MG63 (cell line): Measurements from ENCODE around the gene HKDC1. TPM values are rescaled to one million over a fixed set of nuclear protein-coding genes. Genes with fewer than 3 reads are reported as not detected.
"Not testable (repeated sequence)": the region's sequence is repeated elsewhere in the genome, so short reads cannot be mapped to it uniquely, and the experiment has no call there.

Experiments
- DNase-seq: peaks from one replicate; pipeline ENCODE4 v3.0.0-alpha.2; 2020
- H3K27me3 ChIP-seq: fragments of 250-450 bp; sonication (Bioruptor Pico); 2 replicates; pipeline ENCODE4 v1.5.1; 2020; ENCODE audit warnings: mild to moderate bottlenecking, moderate library complexity
- H3K36me3 ChIP-seq: fragments of 250-450 bp; sonication (Bioruptor Pico); 2 replicates; pipeline ENCODE4 v1.5.1; 2020; ENCODE audit warnings: mild to moderate bottlenecking, moderate library complexity
- H3K4me3 ChIP-seq: fragments of 250-450 bp; sonication (Bioruptor Pico); 2 replicates; pipeline ENCODE4 v1.5.1; 2020; ENCODE audit warnings: mild to moderate bottlenecking, moderate library complexity
- H3K9me3 ChIP-seq: fragments of 250-450 bp; sonication (Bioruptor Pico); 2 replicates; pipeline ENCODE4 v1.5.1; 2020; ENCODE audit warnings: mild to moderate bottlenecking, moderate library complexity
- total RNA-seq: library from RNA; depleted of rRNA; stranded (reverse); fragments of >200 nt; shearing (Covaris generic); gene quantifications from 2 replicates; pipeline ENCODE4 v1.2.3, GENCODE V29; 2014; ENCODE audit warnings: low replicate concordance; rRNA removed

Gene HKDC1
- total RNA-seq = 0.20 TPM in 1 of 2 replicates, not detected in the other

GRCh38 chr10:69220041-69220451 lies at the start of gene HKDC1:
HKDC1 (plus strand) TSS chr10:69220332; CDS start chr10:69220436, 104 bp downstream.
- no peak for DNase-seq
- H3K4me3 ChIP-seq = no peak within 1 kb of the TSS
- H3K9me3 ChIP-seq = no peaks in the 10 kb centered on the region
- no peaks in the 10 kb centered on the region for H3K36me3 ChIP-seq
- H3K27me3 ChIP-seq = no peaks in the 10 kb centered on the region

GRCh38 chr10:69172241-69172982 lies 47.7 kb upstream of the HKDC1 start:
- no peaks in the 10 kb centered on the region for H3K27me3 ChIP-seq
- H3K4me3 ChIP-seq = no peak overlapping the region
- peaks cover 19% of the 10 kb centered on the region for H3K36me3 ChIP-seq
- DNase-seq = no peak
- no peaks in the 10 kb centered on the region for H3K9me3 ChIP-seq

- not testable (repeated sequence) for H3K9me3 ChIP-seq, H3K27me3 ChIP-seq, H3K4me3 ChIP-seq, DNase-seq
- peaks cover 14% of the 10 kb centered on the region for H3K36me3 ChIP-seq
Observed at GRCh38 chr10:69175326-69175725, 44.8 kb upstream of the HKDC1 start.

- Histone ChIP-seq H3K4me3 (no peak overlapping the region), H3K27me3 (no peaks in the 10 kb centered on the region), H3K36me3 (peaks cover 11% of the 10 kb centered on the region), H3K9me3 (no peaks in the 10 kb centered on the region)
- no peak for DNase-seq
Observed at GRCh38 chr10:69176823-69177222, 43.3 kb upstream of the HKDC1 start.

- H3K4me3 ChIP-seq = peak overlapping the region; percentile 95
- no peaks in the 10 kb centered on the region for H3K9me3 ChIP-seq
- DNase-seq = no peak
- H3K27me3 ChIP-seq = no peaks in the 10 kb centered on the region
- H3K36me3 ChIP-seq = peaks cover 14% of the 10 kb centered on the region
Observed at GRCh38 chr10:69179089-69179742, 40.9 kb upstream of the HKDC1 start.

- H3K9me3 ChIP-seq = no peaks in the 10 kb centered on the region
- H3K4me3 ChIP-seq = peak within 1 kb of the TSS; percentile 95
- H3K27me3 ChIP-seq = no peaks in the 10 kb centered on the region
- H3K36me3 ChIP-seq = peaks cover 17% of the 10 kb centered on the region
- DNase-seq = peak; percentile 94
Observed at GRCh38 chr10:69179743-69180524, 40.2 kb upstream of the HKDC1 start, which contains the start of gene SUPV3L1. SUPV3L1 (plus strand) TSS chr10:69180234; CDS start chr10:69180292, 58 bp downstream.

- Histone ChIP-seq H3K9me3 (no peaks in the 10 kb centered on the region), H3K27me3 (no peaks in the 10 kb centered on the region)
Observed at GRCh38 chr10:69180525-69181204, 39.5 kb upstream of the HKDC1 start.

GRCh38 chr10:69181433-69181832 lies 38.7 kb upstream of the HKDC1 start:
- Histone ChIP-seq H3K27me3 (no peaks in the 10 kb centered on the region), H3K9me3 (no peaks in the 10 kb centered on the region), H3K36me3 (peaks cover 23% of the 10 kb centered on the region), H3K4me3 (peak overlapping the region; percentile 95)
- no peak for DNase-seq

More at GRCh38 chr10:69180525-69181204, 39.5 kb upstream of the HKDC1 start:
- Histone ChIP-seq H3K4me3 (peak overlapping the region; percentile 95), H3K36me3 (peaks cover 18% of the 10 kb centered on the region)
- peak; percentile 6 for DNase-seq

- H3K9me3 ChIP-seq = no peaks in the 10 kb centered on the region
- H3K27me3 ChIP-seq = no peaks in the 10 kb centered on the region
- H3K36me3 ChIP-seq = peaks cover 29% of the 10 kb centered on the region
Observed at GRCh38 chr10:69182005-69182404, 38.1 kb upstream of the HKDC1 start.

GRCh38 chr10:69186524-69186923 lies 33.6 kb upstream of the HKDC1 start:
- Histone ChIP-seq H3K4me3 (no peak overlapping the region), H3K9me3 (no peaks in the 10 kb centered on the region), H3K36me3 (peaks cover 45% of the 10 kb centered on the region), H3K27me3 (no peaks in the 10 kb centered on the region)
- DNase-seq = no peak

More at GRCh38 chr10:69182005-69182404, 38.1 kb upstream of the HKDC1 start:
- no peak for DNase-seq
- no peak overlapping the region for H3K4me3 ChIP-seq

- H3K27me3 ChIP-seq = no peaks in the 10 kb centered on the region
- peaks cover 47% of the 10 kb centered on the region for H3K36me3 ChIP-seq
- no peaks in the 10 kb centered on the region for H3K9me3 ChIP-seq
- no peak overlapping the region for H3K4me3 ChIP-seq
- DNase-seq = no peak
Observed at GRCh38 chr10:69201045-69201444, 19.1 kb upstream of the HKDC1 start.

GRCh38 chr10:69202332-69202731 lies 17.8 kb upstream of the HKDC1 start:
- H3K4me3 ChIP-seq = no peak overlapping the region
- H3K9me3 ChIP-seq = no peaks in the 10 kb centered on the region
- peaks cover 50% of the 10 kb centered on the region for H3K36me3 ChIP-seq
- no peaks in the 10 kb centered on the region for H3K27me3 ChIP-seq
- no peak for DNase-seq

GRCh38 chr10:69208761-69209160 lies 11.4 kb upstream of the HKDC1 start:
- H3K27me3 ChIP-seq = no peaks in the 10 kb centered on the region
- H3K36me3 ChIP-seq = peaks cover 34% of the 10 kb centered on the region
- no peak for DNase-seq
- no peaks in the 10 kb centered on the region for H3K9me3 ChIP-seq
- no peak overlapping the region for H3K4me3 ChIP-seq

GRCh38 chr10:69209787-69210484 lies 10.2 kb upstream of the HKDC1 start:
- no peak for DNase-seq
- Histone ChIP-seq H3K27me3 (no peaks in the 10 kb centered on the region), H3K36me3 (peaks cover 26% of the 10 kb centered on the region), H3K4me3 (no peak overlapping the region), H3K9me3 (no peaks in the 10 kb centered on the region)

- H3K4me3 ChIP-seq = no peak overlapping the region
- no peaks in the 10 kb centered on the region for H3K27me3 ChIP-seq
- H3K36me3 ChIP-seq = peaks cover 21% of the 10 kb centered on the region
- no peak for DNase-seq
- no peaks in the 10 kb centered on the region for H3K9me3 ChIP-seq
Observed at GRCh38 chr10:69211104-69211503, 9.0 kb upstream of the HKDC1 start.

- H3K9me3 ChIP-seq = no peaks in the 10 kb centered on the region
- no peak overlapping the region for H3K4me3 ChIP-seq
- no peaks in the 10 kb centered on the region for H3K27me3 ChIP-seq
- no peak for DNase-seq
- H3K36me3 ChIP-seq = peaks cover 17% of the 10 kb centered on the region
Observed at GRCh38 chr10:69211524-69211923, 8.6 kb upstream of the HKDC1 start.
